HepG2 (cell line): ENCODE measurements around the gene STMN3. TPM values are rescaled to one million over a fixed set of nuclear protein-coding genes. Genes with fewer than 3 reads are reported as not detected.

ENCODE experiments used
- ATAC-seq: fragments of 200-7000 bp; cut with Tn5 transposase; 3 replicates; pipeline ENCODE4 v1.9.1; 2020; ENCODE audit warnings: mild to moderate bottlenecking, moderate library complexity
- BruUV-seq: library from RNA; stranded (reverse); fragments of 400-500 nt; replicated peaks from 2 replicates; lab custom pipeline; 2021; lab: Mats Ljungman, UMichigan
- CTCF ChIA-PET: fragments of 300-600 bp; formaldehyde crosslinking; extraction: SDS; loops from one replicate; lab custom pipeline; 2021; ENCODE audit warnings: low total read pairs, inconsistent platforms, low intra/inter-chr PET ratio; lab: Yijun Ruan, JAX
- POLR2A ChIA-PET: fragments of 350-600 bp; sonication (Branson Sonifier 250); formaldehyde crosslinking; loops from one replicate; lab custom pipeline; 2020; ENCODE audit warnings: antibody characterized with exemption, inconsistent platforms; lab: Yijun Ruan, JAX
- DNase-seq: peaks from one replicate; pipeline ENCODE4 v3.0.0-alpha.2; 2015; ENCODE audit warnings: low spot score
- FAIRE-seq: peaks from 3 replicates; lab custom pipeline; 2011; peaks lifted over from hg19 to GRCh38; lab: Jason Lieb, UNC
- H2AFZ ChIP-seq: one replicate; pipeline ENCODE4 v1.6.1; 2011; ENCODE audit warnings: low read length, inconsistent platforms
- H3K27ac ChIP-seq: fragments of 300-600 bp; 3 replicates; pipeline ENCODE4 v1.8.0; 2011; ENCODE audit warnings: mixed run types, mild to moderate bottlenecking, mixed read lengths, low read length, inconsistent platforms; ENCODE audit not compliant: insufficient read depth; ENCODE audit errors: extremely low read length
- H3K27me3 ChIP-seq, 2 experiments: fragments of 200-600 bp in 1 of 2; 2 replicates in 1 of 2; 3 replicates in 1 of 2; pipeline versions ENCODE4 v1.6.0 to v1.8.0; 2011; ENCODE audit warnings: low read length in 2 of 2, mild to moderate bottlenecking in 2 of 2, moderate library complexity in 2 of 2, inconsistent platforms in 1 of 2; ENCODE audit not compliant: insufficient read depth in 2 of 2, control insufficient read depth in 1 of 2
- H3K36me3 ChIP-seq, 2 experiments: fragments of 200-600 bp in 1 of 2; replicated peaks in 1 of 2; 2 replicates in 1 of 2; 3 replicates in 1 of 2; pipeline versions ENCODE4 v1.5.1 to v1.8.0; 2011; ENCODE audit warnings: low read length in 2 of 2, inconsistent platforms in 1 of 2; ENCODE audit not compliant: insufficient read depth in 2 of 2, control insufficient read depth in 1 of 2
- H3K4me1 ChIP-seq: 2 replicates; pipeline ENCODE4 v1.5.1; 2012; ENCODE audit warnings: low read length, inconsistent platforms; ENCODE audit not compliant: insufficient read depth
- H3K4me2 ChIP-seq: 2 replicates; pipeline ENCODE4 v1.6.0; 2011; ENCODE audit warnings: low read depth, low read length, inconsistent platforms
- H3K4me3 ChIP-seq, 3 experiments: fragments of 200-600 bp in 1 of 3; sonication (generic), shearing (Covaris generic) in 1 of 3; replicated peaks in 1 of 3; 2 replicates each; pipeline ENCODE4 v1.5.1; 2011 to 2016; ENCODE audit warnings: low read length in 3 of 3, inconsistent platforms in 2 of 3, low read depth in 2 of 3, mild to moderate bottlenecking in 2 of 3, control low read depth in 1 of 3, mixed read lengths in 1 of 3; ENCODE audit not compliant: insufficient read depth in 1 of 3
- H3K79me2 ChIP-seq: one replicate; pipeline ENCODE4 v1.6.1; 2011; ENCODE audit warnings: low read length, inconsistent platforms; ENCODE audit not compliant: insufficient read depth
- H3K9ac ChIP-seq: 2 replicates; pipeline ENCODE4 v1.6.0; 2011; ENCODE audit warnings: mild to moderate bottlenecking, low read depth, low read length, inconsistent platforms; ENCODE audit not compliant: insufficient read depth
- H3K9me3 ChIP-seq: 2 replicates; pipeline ENCODE4 v1.5.1; 2012; ENCODE audit warnings: mild to moderate bottlenecking, low read length
- H4K20me1 ChIP-seq: 2 replicates; pipeline ENCODE4 v1.6.0; 2011; ENCODE audit warnings: inconsistent platforms, mild to moderate bottlenecking, low read length, moderate library complexity; ENCODE audit not compliant: insufficient read depth
- AGO2 ChIP-seq: fragments of 200-400 bp; formaldehyde crosslinking; optimal IDR thresholded peaks from 2 replicates; pipeline ENCODE3; 2017; ENCODE audit warnings: mild to moderate bottlenecking, low read depth, low read length, moderate library complexity
- ELF1 ChIP-seq: sonication (generic); formaldehyde crosslinking; IDR thresholded peaks from 2 replicates; pipeline ENCODE4 v1.4.0; 2020; ENCODE audit warnings: missing genetic modification reagents
- FOXP1 ChIP-seq, 2 experiments: fragments of 450-650 bp in 1 of 2; IDR thresholded peaks; 2 replicates each; pipeline ENCODE4 v1.6.1; 2017 to 2018; ENCODE audit warnings: antibody characterized with exemption in 1 of 2
- GTF2F1 ChIP-seq: fragments of 150-350 bp; IDR thresholded peaks from 2 replicates; pipeline ENCODE4 v1.6.1; 2014; ENCODE audit warnings: low read length
- KDM5B ChIP-seq: sonication (generic); formaldehyde crosslinking; IDR thresholded peaks from 2 replicates; pipeline ENCODE4 v1.4.0; 2020; ENCODE audit warnings: missing genetic modification reagents, mild to moderate bottlenecking, borderline replicate concordance
- NCOA1 ChIP-seq: sonication (generic); formaldehyde crosslinking; IDR thresholded peaks from 2 replicates; pipeline ENCODE4 v1.9.0; 2021; ENCODE audit warnings: missing genetic modification reagents
- NRL ChIP-seq: sonication (generic); formaldehyde crosslinking; IDR thresholded peaks from 2 replicates; pipeline ENCODE4 v1.5.0; 2020; ENCODE audit warnings: missing genetic modification reagents, mild to moderate bottlenecking, moderate library complexity, borderline replicate concordance
- POLR2A ChIP-seq, 2 experiments: IDR thresholded peaks; 2 replicates each; pipeline ENCODE4 v1.6.1; 2011; ENCODE audit warnings: low read depth in 2 of 2, low read length in 2 of 2, mild to moderate bottlenecking in 1 of 2, moderate library complexity in 1 of 2; ENCODE audit not compliant: insufficient read depth in 1 of 2
- RERE ChIP-seq: IDR thresholded peaks from 2 replicates; pipeline ENCODE4 v1.6.1; 2016; ENCODE audit warnings: low read depth, missing genetic modification reagents, missing compliant biosample characterization
- RXRA ChIP-seq: sonication (generic); formaldehyde crosslinking; IDR thresholded peaks from 2 replicates; pipeline ENCODE4 v1.5.1; 2020; ENCODE audit warnings: missing genetic modification reagents
- SRY ChIP-seq: sonication (generic); formaldehyde crosslinking; IDR thresholded peaks from 2 replicates; pipeline ENCODE4 v1.8.0; 2022; ENCODE audit warnings: mild to moderate bottlenecking, missing genetic modification reagents
- TMF1 ChIP-seq: sonication (generic); formaldehyde crosslinking; IDR thresholded peaks from 2 replicates; pipeline ENCODE4 v1.8.1; 2022; ENCODE audit warnings: low read depth, missing genetic modification reagents
- ZNF121 ChIP-seq: sonication (generic); formaldehyde crosslinking; IDR thresholded peaks from 2 replicates; pipeline ENCODE4 v1.5.0; 2020; ENCODE audit warnings: mild to moderate bottlenecking, missing genetic modification reagents
- ZNF282 ChIP-seq: fragments of 450-650 bp; IDR thresholded peaks from 2 replicates; pipeline ENCODE4 v1.6.1; 2018; ENCODE audit not compliant: partially characterized antibody
- WGBS: methylation state at CpG from one replicate; pipeline ENCODE4 v1.1.6; 2017; ENCODE audit warnings: low lambda C conversion rate; 5-methylcytosine and 5-hydroxymethylcytosine counted together
- in situ Hi-C: cut with HindIII; loops from 2 replicates; pipeline ENCODE4 v1.10.0; 2017; ENCODE audit warnings: low pct_unique_long_range_greater_than_20kb; ENCODE audit not compliant: extremely low pct_ligation_motif_present
- intact Hi-C: fragments of 100-400 bp; cut with micrococcal nuclease; formaldehyde crosslinking; loops from one replicate; pipeline ENCODE4 v1.10.0; 2022; ENCODE audit not compliant: unreplicated experiment
- polyA plus RNA-seq, 8 experiments: library from polyadenylated mRNA; depleted of rRNA in 3 of 8; stranded (reverse) in 7 of 8; unstranded in 1 of 8; fragments of >200 nt; fragmentation: Illumina TruSeq in 4 of 8; extraction: Trizol in 4 of 8; gene quantifications; 2 replicates each; pipeline versions ENCODE4 v1.2.1 to v1.2.3, GENCODE V29; 2011 to 2016; ENCODE audit warnings: low read depth in 4 of 8, missing spikeins in 1 of 8, mixed read lengths in 1 of 8; ENCODE audit not compliant: insufficient read depth in 1 of 8
- total RNA-seq, 5 experiments: library from RNA; depleted of rRNA; stranded (reverse); fragments of >200 nt; fragmentation: Illumina TruSeq; extraction: Trizol; gene quantifications; 2 replicates each; pipeline ENCODE4 v1.2.3, GENCODE V29; 2016; ENCODE audit warnings: low read depth in 1 of 5
- TF ChIP-seq, protein P1 (sequence below): IDR thresholded peaks from 2 replicates; pipeline ENCODE4 v1.6.1; 2016

STMN3 gene
- total and polyA plus RNA-seq, 2 of the 13 experiments (the other 11 are each of a cell fraction or from before 2014, with no cell fraction given): 21.0 to 48.3 TPM

DNA sequence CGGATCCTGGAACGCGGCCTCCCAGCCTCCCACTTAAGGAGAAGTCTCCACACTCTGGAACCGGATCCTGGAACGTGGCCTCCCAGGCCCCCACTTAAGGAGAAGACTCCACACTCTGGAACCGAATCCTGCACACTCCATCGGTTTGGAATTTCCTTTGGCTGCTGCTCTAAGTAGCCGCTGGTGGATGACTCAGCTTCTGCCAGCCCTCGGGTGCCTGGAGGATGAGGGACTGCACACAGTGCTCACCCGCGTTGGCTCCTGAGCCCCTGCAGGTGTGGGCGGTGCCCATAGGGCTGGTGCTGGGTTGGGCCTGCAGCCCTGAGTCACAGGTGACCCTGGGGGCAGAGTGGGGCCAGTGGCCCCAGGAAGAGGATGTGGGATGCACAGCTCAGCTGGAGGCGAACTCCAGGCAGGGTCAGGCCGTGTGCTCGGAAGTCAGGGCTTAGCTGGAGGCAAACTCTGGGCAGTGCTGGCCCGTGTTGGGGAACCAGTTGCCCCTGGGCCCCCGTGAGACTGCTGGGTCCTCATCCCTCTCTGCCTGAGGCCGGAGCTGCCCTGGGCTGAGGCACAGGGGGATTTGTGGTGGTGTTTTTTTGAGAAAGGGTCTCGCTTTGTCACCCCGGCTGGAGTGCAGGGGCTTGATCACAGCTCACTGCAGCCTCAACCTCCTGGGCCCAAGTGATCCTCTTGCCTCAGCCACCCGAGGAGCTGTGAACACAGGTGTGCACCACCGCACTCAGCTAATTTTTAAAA lies 29.3 kb upstream of the STMN3 start (continued):
- no peak for TF ChIP-seq ELF1 (CRISPR knock-in tag)
- TF ChIP-seq SRY (CRISPR knock-in tag): 0 out of 2 replicates have a peak, but pooled peaks have one; percentile 27
- TF ChIP-seq RXRA (CRISPR knock-in tag): peak; percentile 88
- no peak for TF ChIP-seq TMF1 (CRISPR knock-in tag)

- no peaks in the 10 kb centered on the region for H3K79me2 ChIP-seq
- intact Hi-C loops: no loop called here
- FAIRE-seq: no peak
- 95% methylated on average over 8 of the region's 13 CpGs for WGBS
- no TSS peak for BruUV-seq
- CTCF ChIA-PET: no interaction called here
- TF ChIP-seq RERE (CRISPR knock-in tag): no peak
- no peak for TF ChIP-seq FOXP1 (IDR thresholded peaks at IDR 0.05)
- TF ChIP-seq FOXP1 (CRISPR knock-in tag; IDR thresholded peaks at IDR 0.05): no peak
- TF ChIP-seq POLR2A (IDR thresholded peaks at IDR 0.05; ENCODE audit: insufficient read depth in 1 of 2, low read depth in 2 of 2, low read length in 2 of 2): peak in 1 of 2 experiments; percentile 34; a peak in 1 of 4 replicates
- TF ChIP-seq AGO2: peak; percentile 78
- TF ChIP-seq ZNF282: no peak
- no peak for TF ChIP-seq ZNF121 (CRISPR knock-in tag)
- TF ChIP-seq NCOA1: no peak
- TF ChIP-seq GTF2F1: no peak
- no peak for TF ChIP-seq KDM5B (CRISPR knock-in tag)
- TF ChIP-seq NRL (CRISPR knock-in tag): 0 out of 2 replicates have a peak, but pooled peaks have one; percentile 2
- TF ChIP-seq, protein P1, sequence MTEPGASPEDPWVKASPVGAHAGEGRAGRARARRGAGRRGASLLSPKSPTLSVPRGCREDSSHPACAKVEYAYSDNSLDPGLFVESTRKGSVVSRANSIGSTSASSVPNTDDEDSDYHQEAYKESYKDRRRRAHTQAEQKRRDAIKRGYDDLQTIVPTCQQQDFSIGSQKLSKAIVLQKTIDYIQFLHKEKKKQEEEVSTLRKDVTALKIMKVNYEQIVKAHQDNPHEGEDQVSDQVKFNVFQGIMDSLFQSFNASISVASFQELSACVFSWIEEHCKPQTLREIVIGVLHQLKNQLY (CRISPR knock-in tag): no peak
- TF ChIP-seq, all 625 proteins: peak for 3
- Histone ChIP-seq H3K9me3 (no peaks in the 10 kb centered on the region), H4K20me1 (no peaks in the 10 kb centered on the region), H3K9ac (no peak overlapping the region), H3K4me2 (no peak overlapping the region), H3K36me3 (peaks cover 9 to 10% of the 10 kb centered on the region in 2 experiments; a peak in 3 of 5 replicates), H3K4me3 (no peak overlapping the region), H3K27ac (no peak overlapping the region), H2AFZ (no peak overlapping the region), H3K4me1 (peaks cover 10% of the 10 kb centered on the region), H3K27me3 (no peaks in the 10 kb centered on the region)
- ATAC-seq (peak; percentile 2; the same call in 2 of the 3 replicates), DNase-seq (no peak)
- in situ Hi-C loops: no loop called here
- POLR2A ChIA-PET: interaction anchor here (0.9 to 1.3 kb wide), 2 partner anchors 31 to 59 kb away, joined by 4 read pairs; no protein-coding TSS in a partner anchor
Measured at GRCh38 chr20:63681609-63682142, 28.5 kb upstream of the STMN3 start.
